HepG2 (cell line): Measurements from ENCODE around the gene KRT13.

Experiments used
- CEBPB ChIP-seq: IDR thresholded peaks from 2 replicates; pipeline ENCODE4 v1.6.1; 2011; ENCODE audit warnings: low read depth, low read length, improper control_type of control experiment, borderline replicate concordance
- CHD2 ChIP-seq: IDR thresholded peaks from 2 replicates; pipeline ENCODE4 v1.6.1; 2011; ENCODE audit warnings: low read depth, low read length, improper control_type of control experiment
- CTCF ChIP-seq: sonication (generic); formaldehyde crosslinking; IDR thresholded peaks from 2 replicates; pipeline ENCODE4 v1.5.0; 2020; ENCODE audit warnings: mild to moderate bottlenecking, missing genetic modification reagents, moderate library complexity
- E2F1 ChIP-seq: sonication (generic); formaldehyde crosslinking; IDR thresholded peaks from 2 replicates; pipeline ENCODE4 v1.5.0; 2020; ENCODE audit warnings: missing genetic modification reagents
- EHMT2 ChIP-seq: fragments of 200-600 bp; sonication (generic); IDR thresholded peaks from 2 replicates; pipeline ENCODE4 v1.7.0; 2017; ENCODE audit warnings: antibody characterized with exemption, low read depth, low read length, borderline replicate concordance
- GABPA ChIP-seq, 2 experiments: IDR thresholded peaks; 2 replicates each; pipeline ENCODE4 v1.6.1; 2011 to 2016; ENCODE audit warnings: low read depth in 2 of 2, low read length in 1 of 2, missing biosample characterization in 1 of 2, missing genetic modification characterization in 1 of 2
- KDM1A ChIP-seq: IDR thresholded peaks from 2 replicates; pipeline ENCODE4 v1.6.1; 2016; ENCODE audit warnings: missing compliant biosample characterization
- POLR2AphosphoS5 ChIP-seq: IDR thresholded peaks from 2 replicates; pipeline ENCODE4 v1.6.1; 2012; ENCODE audit warnings: low read depth, low read length
- TAF1 ChIP-seq: sonication (generic); formaldehyde crosslinking; IDR thresholded peaks from 2 replicates; pipeline ENCODE4 v1.4.0; 2020; ENCODE audit warnings: missing genetic modification reagents
- ZFX ChIP-seq: sonication (generic); formaldehyde crosslinking; IDR thresholded peaks from 2 replicates; pipeline ENCODE4 v1.4.0; 2020; ENCODE audit warnings: mild to moderate bottlenecking, low read depth, missing genetic modification reagents, moderate library complexity
- ZNF710 ChIP-seq: sonication (generic); formaldehyde crosslinking; IDR thresholded peaks from 2 replicates; pipeline ENCODE4 v1.5.0; 2020; ENCODE audit warnings: mild to moderate bottlenecking, missing genetic modification reagents, borderline replicate concordance
- ZNF773 ChIP-seq: sonication (generic); formaldehyde crosslinking; IDR thresholded peaks from 2 replicates; pipeline ENCODE4 v1.4.0; 2020; ENCODE audit warnings: missing genetic modification reagents, borderline replicate concordance

GRCh38 chr17:41489531-41489930, 15.9 kb downstream of the KRT13 start, which contains the start of gene KRT36:
- TF ChIP-seq ZNF773 (CRISPR knock-in tag) (no peak), ZNF710 (CRISPR knock-in tag) (no peak), E2F1 (CRISPR knock-in tag) (no peak), ZFX (CRISPR knock-in tag) (no peak), POLR2AphosphoS5 (no peak), TAF1 (CRISPR knock-in tag) (no peak), CEBPB (no peak), CTCF (CRISPR knock-in tag) (no peak), EHMT2 (no peak), CHD2 (no peak), KDM1A (CRISPR knock-in tag) (no peak), GABPA (IDR thresholded peaks at IDR 0.05; ENCODE audit: low read depth, low read length) (no peak), GABPA (CRISPR knock-in tag; IDR thresholded peaks at IDR 0.05; ENCODE audit: low read depth) (no peak)
